IPS DF 19.7 (cell line): ENCODE results near the gene NOX5.

Experiments
- DNase-seq: peaks from one replicate; pipeline ENCODE4 v3.0.0-alpha.2; 2013; ENCODE audit warnings: low read depth, low spot score

The NOX5 gene

GRCh38 chr15:69081310-69082004, 67.0 kb downstream of the NOX5 start:
- DNase-seq, result no peak

GRCh38 chr15:69082021-69082502, 67.6 kb downstream of the NOX5 start:
- no peak for DNase-seq

DNA sequence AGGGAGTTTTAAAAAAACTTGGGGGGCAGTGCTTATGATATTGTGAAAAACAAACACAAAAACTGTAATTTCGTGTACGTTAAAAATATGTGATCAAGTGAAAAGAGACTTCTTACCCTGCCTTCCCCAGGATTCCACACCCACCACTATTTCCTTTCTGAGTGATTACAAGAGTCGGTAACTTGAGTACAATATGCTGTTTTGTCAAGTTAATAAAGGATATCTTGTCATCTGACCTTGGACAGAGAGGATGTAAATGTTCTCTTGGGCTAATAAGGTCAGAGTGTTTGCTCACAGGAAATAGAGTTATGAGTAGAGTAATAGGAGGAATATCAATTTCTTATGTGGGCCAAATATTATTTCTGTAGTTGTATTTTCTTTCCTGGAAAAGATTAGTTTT, 68.1 kb downstream of the NOX5 start:
- no peak for DNase-seq

DNA sequence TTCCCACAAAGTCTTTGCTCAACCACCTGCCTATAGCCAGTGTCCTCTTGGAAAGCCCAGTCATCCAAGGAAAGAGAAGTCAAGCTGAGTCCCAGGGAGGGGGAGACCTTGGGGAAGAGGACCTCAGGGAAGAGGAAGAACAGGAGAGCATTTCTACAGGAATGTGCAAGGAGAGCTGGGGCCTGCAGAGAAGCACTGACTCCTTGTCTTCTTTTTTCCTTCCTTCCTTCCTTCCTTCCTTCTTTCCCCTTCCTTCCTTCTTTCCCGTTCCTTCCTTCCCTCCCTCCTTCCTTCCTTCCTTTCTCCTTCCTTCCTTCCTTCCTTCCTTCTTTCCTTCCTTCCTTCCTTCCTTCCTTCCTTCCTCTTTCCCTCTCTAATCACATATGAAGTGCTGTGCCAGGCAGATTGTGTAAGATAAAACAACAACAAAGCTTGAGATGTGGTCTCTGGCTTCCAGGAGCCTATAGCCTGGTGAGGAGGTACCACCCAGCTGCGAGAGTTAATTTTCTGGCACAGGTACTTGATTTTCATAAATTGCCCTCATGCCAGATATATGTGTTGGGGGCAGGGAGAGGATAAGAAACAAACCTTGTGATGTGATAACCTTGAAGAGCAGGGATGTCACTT, 70.0 kb downstream of the NOX5 start:
- DNase-seq, result no peak

- no peak for DNase-seq
Observed at GRCh38 chr15:69085325-69086081, 71.0 kb downstream of the NOX5 start.

GRCh38 chr15:69086427-69087204, 72.1 kb downstream of the NOX5 start:
- no peak for DNase-seq

GRCh38 chr15:69087366-69087976, 73.0 kb downstream of the NOX5 start:
- no peak for DNase-seq

DNA sequence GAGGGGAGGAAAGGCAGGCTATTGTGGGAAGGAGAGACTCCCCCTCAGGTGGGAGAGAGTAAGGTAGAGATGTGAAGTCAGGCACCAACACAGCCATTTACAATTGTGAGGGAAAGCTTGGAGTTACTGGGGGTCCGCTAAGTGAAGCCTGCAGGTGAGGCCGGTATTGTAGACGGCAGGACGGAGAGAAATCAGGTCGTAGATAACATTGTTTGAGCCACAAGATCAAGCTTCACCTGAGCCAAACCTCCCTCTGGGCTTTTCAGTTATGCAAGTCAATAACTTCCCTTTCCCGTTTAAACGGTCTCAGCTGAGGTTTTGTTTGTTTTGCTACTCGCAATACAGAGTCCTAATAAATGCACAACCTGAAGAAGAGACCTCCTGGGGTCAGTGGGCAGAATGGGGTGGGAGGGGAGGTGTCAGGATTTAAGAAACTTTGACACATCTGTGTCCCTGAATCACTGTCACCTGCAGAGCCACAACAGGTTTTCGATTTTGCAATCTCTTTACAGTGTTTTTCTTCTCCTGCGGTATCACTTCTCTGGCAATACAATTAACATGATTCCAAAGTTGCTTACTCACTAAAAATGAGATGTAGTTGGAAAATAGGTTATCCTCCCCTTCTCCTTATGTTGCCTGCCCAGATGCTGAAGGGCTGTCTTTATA, 73.9 kb downstream of the NOX5 start:
- no peak for DNase-seq

- no peak for DNase-seq
Observed at GRCh38 chr15:69089258-69089657, 74.8 kb downstream of the NOX5 start.

- DNase-seq, result peak; percentile 94
Observed at GRCh38 chr15:69090197-69090948, 75.9 kb downstream of the NOX5 start.

GRCh38 chr15:69091654-69092053, 77.2 kb downstream of the NOX5 start:
- DNase-seq, result no peak

DNA sequence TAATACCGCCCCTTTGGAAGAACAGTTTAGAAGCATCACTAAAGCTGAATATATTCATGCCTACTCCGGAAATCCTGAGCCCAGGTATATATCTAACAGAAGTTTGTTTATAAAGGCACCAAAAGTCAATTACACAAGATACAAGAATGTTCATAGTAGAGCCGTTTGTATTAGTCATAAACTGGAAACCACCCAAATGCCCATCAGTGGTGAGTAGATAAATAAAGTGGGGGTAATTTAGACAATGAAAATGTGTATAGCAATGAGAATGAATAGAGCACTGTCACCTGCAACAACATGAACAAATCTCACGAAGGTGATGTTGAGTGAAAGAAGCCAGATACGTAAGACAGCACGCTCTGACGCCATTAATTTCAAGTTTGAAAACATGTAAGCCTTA, 77.7 kb downstream of the NOX5 start:
- DNase-seq, result no peak

DNA sequence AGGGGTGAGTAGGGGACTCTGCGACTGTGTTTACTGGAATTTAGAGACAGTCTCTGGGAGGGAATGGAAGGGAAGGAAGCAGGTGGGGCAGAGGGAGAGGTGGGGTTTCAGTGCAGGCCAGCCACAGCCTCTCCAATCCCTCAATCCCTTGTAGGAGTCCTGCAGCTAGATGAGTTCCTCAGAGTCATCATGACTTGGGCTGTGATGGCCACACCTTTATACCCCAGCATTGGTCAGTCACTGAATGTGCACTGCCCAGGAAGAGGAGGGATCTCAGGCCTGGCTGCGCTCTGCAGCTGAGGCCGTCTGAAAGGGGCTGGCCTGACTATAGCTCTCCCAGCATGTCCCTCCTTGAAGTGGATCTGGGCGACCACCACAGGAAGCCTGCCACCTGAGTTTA, 78.6 kb downstream of the NOX5 start:
- DNase-seq, result no peak

GRCh38 chr15:69093614-69094013, 79.1 kb downstream of the NOX5 start:
- DNase-seq, result no peak

DNA sequence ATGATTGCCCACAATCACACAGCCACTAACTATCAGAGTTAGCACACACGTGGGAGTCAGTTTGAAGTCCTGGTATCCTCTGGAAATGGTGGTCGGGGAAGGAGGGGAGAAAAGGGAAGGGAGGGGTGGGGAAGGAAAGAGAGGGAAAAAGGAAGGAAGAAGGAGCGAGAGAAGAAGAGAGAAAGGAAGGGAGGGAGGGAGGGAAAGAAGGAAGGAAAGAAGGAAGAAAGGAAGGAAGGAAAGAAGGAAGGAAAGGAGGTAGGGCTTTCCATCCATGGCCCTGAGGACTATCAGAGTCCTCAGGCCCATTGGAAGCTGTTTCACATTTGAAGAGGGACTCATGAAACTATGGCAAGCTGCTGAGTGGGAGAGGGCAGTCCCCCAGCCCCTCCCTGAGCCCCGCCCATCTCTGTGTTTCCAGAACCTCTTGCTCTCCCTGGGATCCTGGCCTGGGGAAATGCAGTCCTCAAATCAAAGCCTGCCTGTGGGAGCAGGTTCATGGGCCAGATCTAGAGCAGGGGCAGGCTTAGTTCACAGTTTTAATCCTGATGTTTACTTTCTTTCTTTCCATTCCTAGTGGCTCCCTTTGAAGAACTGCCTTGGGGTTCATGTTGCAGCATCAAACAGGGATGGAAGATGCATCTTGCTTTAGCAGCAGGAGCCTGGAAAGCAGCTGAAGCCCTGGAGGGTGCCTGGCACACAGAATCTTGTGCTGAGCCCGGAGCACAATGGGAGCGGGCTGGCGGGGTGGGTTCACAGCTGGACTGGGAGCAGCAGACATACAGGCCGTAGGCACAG, 79.8 kb downstream of the NOX5 start:
- no peak for DNase-seq

- DNase-seq, result no peak
Observed at GRCh38 chr15:69095274-69095673, 80.8 kb downstream of the NOX5 start.

- DNase-seq, result no peak
Observed at GRCh38 chr15:69096196-69096595, 81.7 kb downstream of the NOX5 start.

GRCh38 chr15:69096626-69097025, 82.1 kb downstream of the NOX5 start:
- no peak for DNase-seq

DNA sequence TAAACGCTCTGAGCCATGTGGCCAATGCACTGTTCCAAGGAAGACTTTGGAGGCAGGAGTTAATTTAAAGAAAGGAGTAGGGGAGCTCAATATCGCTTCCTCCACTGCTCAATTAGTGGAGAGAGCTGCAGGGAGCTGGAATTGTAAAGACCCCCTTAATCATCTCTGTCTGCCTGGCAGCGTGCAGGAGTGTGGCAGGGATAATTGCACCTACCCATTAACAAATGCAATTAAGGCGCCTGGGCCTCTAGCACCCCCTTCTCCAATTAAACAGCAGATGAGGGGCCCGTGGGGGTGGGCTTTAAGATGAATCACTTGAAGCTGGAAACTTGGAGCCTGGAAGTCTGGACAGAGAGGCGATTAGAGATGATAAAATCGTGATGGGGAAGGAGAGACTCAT, 84.3 kb downstream of the NOX5 start:
- DNase-seq, result no peak
